HFFc6 (cell line): Measurements from ENCODE around the gene NEK9. TPM values are rescaled to one million over a fixed set of nuclear protein-coding genes. Genes with fewer than 3 reads are reported as not detected.

ENCODE experiments used
- DNase-seq: peaks from one replicate; pipeline ENCODE4 v3.0.0-alpha.2; 2018
- H3K27ac Mint-ChIP-seq: 2 replicates; pipeline ENCODE4 v1.8.0; 2020; ENCODE audit warnings: mild to moderate bottlenecking, mixed read lengths
- H3K27me3 Mint-ChIP-seq: 2 replicates; pipeline ENCODE4 v1.8.0; 2021; ENCODE audit warnings: mild to moderate bottlenecking, moderate library complexity, mixed read lengths; ENCODE audit not compliant: insufficient read depth
- H3K36me3 Mint-ChIP-seq: 2 replicates; pipeline ENCODE4 v1.8.0; 2021; ENCODE audit warnings: low read depth, mixed read lengths
- H3K4me1 Mint-ChIP-seq: 2 replicates; pipeline ENCODE4 v1.8.0; 2020; ENCODE audit warnings: low read depth, mixed read lengths
- H3K4me3 Mint-ChIP-seq: 2 replicates; pipeline ENCODE4 v1.8.0; 2020; ENCODE audit warnings: mild to moderate bottlenecking, moderate library complexity, mixed read lengths
- H3K9me3 Mint-ChIP-seq: 2 replicates; pipeline ENCODE4 v1.8.0; 2020; ENCODE audit warnings: mild to moderate bottlenecking, mixed read lengths
- CTCF ChIP-seq: fragments of 200-600 bp; sonication (generic); IDR thresholded peaks from 2 replicates; pipeline ENCODE4 v1.5.0; 2021; ENCODE audit warnings: antibody characterized with exemption, mild to moderate bottlenecking
- total RNA-seq, 6 experiments: library from RNA; stranded (reverse); fragmentation: NEBNext Ultra II Directional; extraction: Animal tissue kit (Norgen Biotek cat#: 25700); gene quantifications; 2 replicates in 1 of 6; 3 replicates in 5 of 6; pipeline ENCODE4 v1.2.3, GENCODE V29; 2021

NEK9 gene
- total RNA-seq, 6 experiments from 2014 or later: 67.6 to 79.4 (median 69.4) TPM

- peak; percentile 32 for DNase-seq
- Mint-ChIP-seq H3K27me3 (peaks cover 3% of the 10 kb centered on the region), H3K9me3 (no peaks in the 10 kb centered on the region), H3K4me3 (peak within 1 kb of the TSS; percentile 89), H3K27ac (peak within 1 kb of the TSS; percentile 89), H3K36me3 (peaks cover 19% of the 10 kb centered on the region), H3K4me1 (peaks cover 91% of the 10 kb centered on the region)
- no peak for TF ChIP-seq CTCF
Observed at GRCh38 chr14:75050852-75051555, 75.8 kb downstream of the NEK9 start, which contains the start of gene MLH3. Gene MLH3, minus strand, starts transcription at chr14:75051467. Its CDS starts 1,812 bp downstream, at chr14:75049655.

- Mint-ChIP-seq H3K27me3 (peaks cover 3% of the 10 kb centered on the region), H3K4me3 (peak overlapping the region; percentile 84), H3K36me3 (peaks cover 11% of the 10 kb centered on the region), H3K4me1 (peaks cover 93% of the 10 kb centered on the region), H3K9me3 (no peaks in the 10 kb centered on the region), H3K27ac (no peak overlapping the region; the same call in 1 of the 2 replicates)
- no peak for TF ChIP-seq CTCF
- no peak for DNase-seq
Observed at GRCh38 chr14:75049731-75050201, 77.1 kb downstream of the NEK9 start.

GRCh38 chr14:75049136-75049535 lies 77.7 kb downstream of the NEK9 start:
- no peak for TF ChIP-seq CTCF
- Mint-ChIP-seq H3K9me3 (no peaks in the 10 kb centered on the region), H3K36me3 (peaks cover 11% of the 10 kb centered on the region), H3K4me1 (peaks cover 93% of the 10 kb centered on the region), H3K27me3 (peaks cover 3% of the 10 kb centered on the region), H3K4me3 (no peak overlapping the region), H3K27ac (no peak overlapping the region)
- no peak for DNase-seq

- Mint-ChIP-seq H3K4me1 (peaks cover 89% of the 10 kb centered on the region), H3K27me3 (peaks cover 3% of the 10 kb centered on the region), H3K27ac (peak overlapping the region; percentile 5; the same call in 1 of the 2 replicates), H3K9me3 (no peaks in the 10 kb centered on the region), H3K36me3 (peaks cover 11% of the 10 kb centered on the region), H3K4me3 (no peak overlapping the region)
- no peak for DNase-seq
- TF ChIP-seq CTCF: no peak
Observed at GRCh38 chr14:75048101-75048500, 78.7 kb downstream of the NEK9 start.

GRCh38 chr14:75047506-75047905 lies 79.3 kb downstream of the NEK9 start:
- no peak for DNase-seq
- TF ChIP-seq CTCF: no peak
- H3K36me3 Mint-ChIP-seq: peaks cover 11% of the 10 kb centered on the region
- peak overlapping the region; percentile 38; the same call in 1 of the 2 replicates for H3K4me3 Mint-ChIP-seq
- H3K9me3 Mint-ChIP-seq: no peaks in the 10 kb centered on the region
- H3K4me1 Mint-ChIP-seq: peaks cover 86% of the 10 kb centered on the region
- peak overlapping the region; percentile 5; the same call in 1 of the 2 replicates for H3K27ac Mint-ChIP-seq
- H3K27me3 Mint-ChIP-seq: peaks cover 3% of the 10 kb centered on the region
